GM13976 (cell line): ENCODE results near the gene FCN2.

Experiments
- DNase-seq: peaks from one replicate; pipeline ENCODE4 v3.0.0; 2012; ENCODE audit warnings: low spot score
- CTCF ChIP-seq: IDR thresholded peaks from 2 replicates; pipeline ENCODE4 v1.5.1; 2012; ENCODE audit warnings: borderline replicate concordance, mild to moderate bottlenecking; ENCODE audit not compliant: insufficient read depth; ENCODE audit errors: extremely low read depth, missing control alignments, control extremely low read depth
- in situ Hi-C: fragments of 300-500 bp; cut with MboI; formaldehyde crosslinking; loops from one replicate; pipeline ENCODE4 v1.12.0; 2022; ENCODE audit warnings: low sequenced_read_pairs, mixed read lengths, inconsistent platforms; ENCODE audit not compliant: unreplicated experiment

Gene FCN2

GRCh38 chr9:134880484-134881312 lies at the start of gene FCN2:
TSS of gene FCN2 (plus strand) at chr9:134880810. CDS start at chr9:134880822, 12 bp downstream.
- no peak for TF ChIP-seq CTCF
- no peak for DNase-seq
- in situ Hi-C loops: no loop called here

- no peak for TF ChIP-seq CTCF
- in situ Hi-C loops: no loop called here
- no peak for DNase-seq
Observed at GRCh38 chr9:134830926-134831720, 49.5 kb upstream of the FCN2 start.

- in situ Hi-C loops: no loop called here
- no peak for TF ChIP-seq CTCF
- DNase-seq: no peak
Observed at GRCh38 chr9:134832471-134832870, 48.1 kb upstream of the FCN2 start.

- DNase-seq: no peak
- TF ChIP-seq CTCF: no peak
- in situ Hi-C loops: no loop called here
Observed at GRCh38 chr9:134833294-134833880, 47.2 kb upstream of the FCN2 start.

- DNase-seq: no peak
- in situ Hi-C loops: no loop called here
- TF ChIP-seq CTCF: no peak
Observed at GRCh38 chr9:134834217-134834956, 46.2 kb upstream of the FCN2 start.

GRCh38 chr9:134834957-134835419 lies 45.6 kb upstream of the FCN2 start:
- in situ Hi-C loops: no loop called here
- no peak for DNase-seq
- no peak for TF ChIP-seq CTCF
